Measurements from ENCODE around the gene MLNR.

Gene MLNR

GRCh38 chr13:49220036-49220855, at the start of gene MLNR:
MLNR (plus strand) TSS chr13:49220338; CDS start chr13:49220338, 0 bp downstream.
- DNase-seq (ENCODE audit: low read depth in 2 of 3, low spot score in 2 of 3): no peak

GRCh38 chr13:49171359-49171758, 48.8 kb upstream of the MLNR start:
- no peak for DNase-seq (ENCODE audit: low read depth in 2 of 3, low spot score in 2 of 3)

GRCh38 chr13:49183672-49184325, 36.3 kb upstream of the MLNR start:
- no peak for DNase-seq (ENCODE audit: low read depth in 2 of 3, low spot score in 2 of 3)

- no peak for DNase-seq (ENCODE audit: low read depth in 2 of 3, low spot score in 2 of 3)
These were observed 35.5 kb upstream of the MLNR start for GRCh38 chr13:49184621-49185020.

GRCh38 chr13:49185264-49185663, 34.9 kb upstream of the MLNR start:
- DNase-seq (ENCODE audit: low read depth in 2 of 3, low spot score in 2 of 3): no peak

GRCh38 chr13:49190901-49191300, 29.2 kb upstream of the MLNR start:
- no peak for DNase-seq (ENCODE audit: low read depth in 2 of 3, low spot score in 2 of 3)

GRCh38 chr13:49206641-49207040, 13.5 kb upstream of the MLNR start:
- DNase-seq (ENCODE audit: low read depth in 2 of 3, low spot score in 2 of 3): no peak

GRCh38 chr13:49208619-49209018, 11.5 kb upstream of the MLNR start:
- no peak for DNase-seq (ENCODE audit: low read depth in 2 of 3, low spot score in 2 of 3)

- no peak for DNase-seq (ENCODE audit: low read depth in 2 of 3, low spot score in 2 of 3)
These were observed 10.0 kb upstream of the MLNR start for GRCh38 chr13:49210114-49210513.

GRCh38 chr13:49210669-49211068, 9.5 kb upstream of the MLNR start:
- DNase-seq (ENCODE audit: low read depth in 2 of 3, low spot score in 2 of 3): no peak

- DNase-seq (ENCODE audit: low read depth in 2 of 3, low spot score in 2 of 3): no peak
These were observed 6.6 kb upstream of the MLNR start for GRCh38 chr13:49213539-49213938.

- DNase-seq (ENCODE audit: low read depth in 2 of 3, low spot score in 2 of 3): no peak
These were observed 5.9 kb upstream of the MLNR start for GRCh38 chr13:49213997-49214916.

- DNase-seq (ENCODE audit: low read depth in 2 of 3, low spot score in 2 of 3): no peak
These were observed 5.2 kb upstream of the MLNR start for GRCh38 chr13:49214917-49215376.

GRCh38 chr13:49216334-49216733, 3.8 kb upstream of the MLNR start:
- DNase-seq (ENCODE audit: low read depth in 2 of 3, low spot score in 2 of 3): no peak

GRCh38 chr13:49217962-49218492, 2.1 kb upstream of the MLNR start:
- no peak for DNase-seq (ENCODE audit: low read depth in 2 of 3, low spot score in 2 of 3)

GRCh38 chr13:49218493-49219051, 1.6 kb upstream of the MLNR start:
- DNase-seq (ENCODE audit: low read depth in 2 of 3, low spot score in 2 of 3): no peak

- no peak for DNase-seq (ENCODE audit: low read depth in 2 of 3, low spot score in 2 of 3)
These were observed 497 bp upstream of the MLNR start for GRCh38 chr13:49219647-49220035.

- DNase-seq (ENCODE audit: low read depth in 2 of 3, low spot score in 2 of 3): no peak
These were observed 885 bp downstream of the MLNR start for GRCh38 chr13:49220856-49221589.

GRCh38 chr13:49221590-49221965, 1.4 kb downstream of the MLNR start:
- DNase-seq (ENCODE audit: low read depth in 2 of 3, low spot score in 2 of 3): no peak
